Muscle of leg (tissue), 11 donors: ENCODE measurements around the gene ACSS2. TPM values are rescaled to one million over a fixed set of nuclear protein-coding genes. Genes with fewer than 3 reads are reported as not detected.
"Not testable (repeated sequence)": the region's sequence is repeated elsewhere in the genome, so short reads cannot be mapped to it uniquely, and the experiment has no call there.

Experiments used
- DNase-seq: peaks from one replicate; pipeline ENCODE4 v3.0.0; 2013
- H3K27ac ChIP-seq: one replicate; pipeline ENCODE4 v1.5.1; 2013; ENCODE audit warnings: mild to moderate bottlenecking, low read length, control low read depth
- H3K27me3 ChIP-seq: one replicate; pipeline ENCODE4 v1.6.1; 2013; ENCODE audit warnings: low read length; ENCODE audit not compliant: control insufficient read depth, insufficient read depth
- H3K36me3 ChIP-seq: one replicate; pipeline ENCODE4 v1.6.1; 2013; ENCODE audit warnings: low read length; ENCODE audit not compliant: control insufficient read depth, insufficient read depth
- H3K4me1 ChIP-seq: one replicate; pipeline ENCODE4 v1.6.1; 2013; ENCODE audit warnings: low read length; ENCODE audit not compliant: control insufficient read depth, insufficient read depth
- H3K4me3 ChIP-seq: one replicate; pipeline ENCODE4 v1.5.1; 2013; ENCODE audit warnings: low read length, control low read depth
- H3K9me3 ChIP-seq: replicated peaks from 2 replicates; pipeline ENCODE4 v1.6.1; 2013; ENCODE audit warnings: low read depth, low read length; ENCODE audit not compliant: control insufficient read depth
- WGBS: methylation state at CpG from one replicate; pipeline ENCODE4 v1.1.5; 2013; ENCODE audit warnings: missing lambda C conversion rate; ENCODE audit not compliant: insufficient coverage; 5-methylcytosine and 5-hydroxymethylcytosine counted together
- polyA plus RNA-seq, 8 donors: library from polyadenylated mRNA; unstranded; fragments of 120-200 nt; gene quantifications; one replicate each; pipeline versions ENCODE4 v1.2.1 to v1.2.3, GENCODE V29; 2013; ENCODE audit warnings: inconsistent platforms in 1 of 8, low replicate concordance in 1 of 8; ENCODE audit not compliant: insufficient read length in 8 of 8, insufficient read depth in 1 of 8
- total RNA-seq: library from RNA; stranded (reverse); fragments of 120-200 nt; gene quantifications from one replicate; pipeline ENCODE4 v1.2.4, GENCODE V29; 2013

The ACSS2 gene
- total and polyA plus RNA-seq, 9 donors: 39.1 to 61.4 (median 49.1) TPM

DNA sequence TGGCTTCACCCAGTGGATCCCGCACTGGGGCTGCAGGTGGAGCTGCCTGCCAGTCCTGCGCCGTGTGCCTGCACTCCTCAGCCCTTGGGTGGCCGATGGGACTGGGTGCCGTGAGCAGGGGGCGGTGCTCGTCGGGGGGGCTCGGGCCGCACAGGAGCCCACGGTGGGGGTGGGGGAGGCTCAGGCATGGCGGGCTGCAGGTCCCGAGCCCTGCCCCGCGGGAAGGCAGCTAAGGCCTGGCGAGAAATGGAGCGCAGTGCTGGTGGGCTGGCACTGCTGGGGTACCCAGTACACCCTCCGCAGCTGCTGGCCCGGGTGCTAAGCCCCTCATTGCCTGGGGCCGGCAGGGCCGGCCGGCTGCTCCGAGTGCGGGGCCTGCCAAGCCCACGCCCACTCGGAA lies 22.3 kb downstream of the ACSS2 start:
- H3K36me3 ChIP-seq, H3K27ac ChIP-seq, H3K9me3 ChIP-seq, H3K4me3 ChIP-seq, H3K4me1 ChIP-seq, DNase-seq, H3K27me3 ChIP-seq: not testable (repeated sequence)
- 94% methylated on average over 10 of the region's 26 CpGs for WGBS

DNA sequence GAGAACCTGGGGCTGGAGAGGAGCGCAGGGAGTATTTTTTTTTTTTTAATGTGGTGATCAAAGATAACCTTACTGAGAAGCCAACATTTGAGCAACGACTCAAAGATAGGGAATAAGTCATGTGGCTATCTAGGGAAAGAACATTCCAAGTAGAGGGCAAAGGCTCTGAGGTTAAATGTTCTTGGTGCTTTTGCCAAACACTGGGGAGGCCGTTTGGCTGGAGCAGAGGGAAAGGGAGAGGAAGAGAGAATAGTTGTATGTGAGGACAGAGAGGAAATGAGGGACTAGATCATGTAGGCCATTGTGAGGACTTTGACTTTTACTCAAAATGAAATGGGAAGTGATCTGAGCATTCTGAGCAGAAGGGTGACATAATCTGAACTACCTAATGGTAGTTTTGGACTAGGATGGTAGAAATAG lies 27.8 kb downstream of the ACSS2 start:
- H3K4me1 ChIP-seq: peaks cover 8% of the 10 kb centered on the region
- WGBS: 65% methylated on average over 3 of the region's 3 CpGs
- no peaks in the 10 kb centered on the region for H3K9me3 ChIP-seq
- H3K4me3 ChIP-seq: no peak overlapping the region
- no peaks in the 10 kb centered on the region for H3K36me3 ChIP-seq
- peak; percentile 15 for DNase-seq
- H3K27ac ChIP-seq: no peak overlapping the region
- H3K27me3 ChIP-seq: no peaks in the 10 kb centered on the region

DNA sequence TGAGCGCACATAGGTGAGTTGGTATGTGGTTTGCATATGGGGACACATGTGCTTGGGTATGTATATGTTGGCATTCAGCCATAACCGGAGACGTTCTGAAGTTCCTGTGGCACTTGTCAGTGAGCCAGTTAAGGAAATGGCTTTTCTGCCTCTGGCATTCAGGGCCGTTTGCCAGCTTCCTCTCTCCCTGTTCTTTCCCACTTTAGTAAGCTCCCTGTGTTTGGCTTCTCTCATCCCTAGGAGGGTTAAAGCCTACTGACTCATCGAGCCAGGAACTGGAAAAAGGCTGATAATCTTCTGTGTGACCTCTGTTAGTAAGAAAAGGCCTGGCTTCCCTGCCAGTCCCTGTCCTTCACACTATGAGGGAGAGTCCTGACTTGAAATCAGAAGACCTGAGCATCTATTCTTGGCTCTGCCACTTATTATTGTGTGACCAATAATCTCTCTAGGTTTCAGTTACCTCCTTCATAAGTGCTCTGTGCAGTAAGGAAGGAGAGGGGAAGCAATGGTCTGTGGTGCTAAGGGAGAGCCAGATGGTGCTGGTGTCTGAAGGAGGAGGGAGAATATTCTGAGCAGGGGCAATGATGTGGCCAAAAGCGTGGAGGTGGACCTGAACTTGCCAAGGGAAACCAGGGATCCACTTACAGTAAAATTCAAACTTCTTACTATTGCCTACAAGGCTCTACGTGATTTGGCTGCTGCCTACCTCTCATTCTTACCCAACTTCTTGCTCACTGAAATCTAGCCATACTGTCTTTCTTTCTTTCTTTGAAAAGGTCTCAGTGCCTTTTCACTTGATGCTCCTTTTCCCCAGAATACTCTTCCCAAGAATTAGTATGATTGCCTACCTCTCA lies 31.4 kb downstream of the ACSS2 start:
- WGBS: 35% methylated on average over 4 of the region's 7 CpGs

DNA sequence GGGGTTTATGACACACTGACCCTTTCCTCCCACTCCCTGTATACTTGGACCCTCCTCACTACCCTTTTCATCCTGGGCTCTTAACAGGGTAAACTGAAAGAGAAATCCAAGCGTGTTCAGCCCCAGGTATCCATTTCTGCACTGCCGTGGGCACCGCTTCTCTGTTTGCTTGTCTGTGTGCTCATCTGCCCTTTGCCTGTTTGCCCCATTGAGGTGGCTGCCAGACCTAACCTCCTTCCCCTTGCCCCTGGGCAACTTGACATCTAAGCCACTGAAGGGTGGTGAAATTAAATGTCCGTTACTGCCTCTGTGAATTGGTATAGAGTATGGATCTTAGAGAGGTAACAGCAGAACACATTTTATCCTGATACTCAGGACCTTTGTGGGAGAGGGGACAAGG lies 38.7 kb downstream of the ACSS2 start:
- H3K27ac ChIP-seq: no peak overlapping the region
- H3K4me3 ChIP-seq: no peak overlapping the region
- H3K36me3 ChIP-seq: peaks cover 21% of the 10 kb centered on the region
- WGBS: 100% methylated on average over 3 of the region's 4 CpGs
- H3K9me3 ChIP-seq: no peaks in the 10 kb centered on the region
- DNase-seq: no peak
- no peaks in the 10 kb centered on the region for H3K27me3 ChIP-seq
- H3K4me1 ChIP-seq: no peaks in the 10 kb centered on the region

More for the DNA sequence above, 31.4 kb downstream of the ACSS2 start:
- H3K4me1 ChIP-seq: peaks cover 8% of the 10 kb centered on the region
- peak overlapping the region; percentile 63 for H3K27ac ChIP-seq
- peak; percentile 60 for DNase-seq
- no peaks in the 10 kb centered on the region for H3K9me3 ChIP-seq
- no peaks in the 10 kb centered on the region for H3K27me3 ChIP-seq
- H3K36me3 ChIP-seq: no peaks in the 10 kb centered on the region
- H3K4me3 ChIP-seq: no peak overlapping the region

GRCh38 chr20:34915749-34916455 lies 39.5 kb downstream of the ACSS2 start:
- H3K27me3 ChIP-seq: no peaks in the 10 kb centered on the region
- no peak overlapping the region for H3K27ac ChIP-seq
- DNase-seq: no peak
- H3K4me1 ChIP-seq: no peaks in the 10 kb centered on the region
- H3K4me3 ChIP-seq: no peak overlapping the region
- peaks cover 28% of the 10 kb centered on the region for H3K36me3 ChIP-seq
- WGBS: no CpG with 5 or more reads among the region's 4 CpGs
- no peaks in the 10 kb centered on the region for H3K9me3 ChIP-seq

GRCh38 chr20:34916774-34917354 lies 40.5 kb downstream of the ACSS2 start:
- Histone ChIP-seq H3K4me3 (no peak overlapping the region), H3K27me3 (no peaks in the 10 kb centered on the region), H3K36me3 (peaks cover 38% of the 10 kb centered on the region), H3K27ac (no peak overlapping the region), H3K9me3 (no peaks in the 10 kb centered on the region), H3K4me1 (no peaks in the 10 kb centered on the region)
- whole genome bisulfite sequencing: 40% methylated on average over 2 of the region's 2 CpGs
- DNase-seq: no peak

GRCh38 chr20:34920055-34920454 lies 43.6 kb downstream of the ACSS2 start:
- Histone ChIP-seq H3K36me3 (peaks cover 37% of the 10 kb centered on the region), H3K4me1 (no peaks in the 10 kb centered on the region), H3K27ac (no peak overlapping the region), H3K9me3 (peaks cover 4% of the 10 kb centered on the region), H3K27me3 (no peaks in the 10 kb centered on the region), H3K4me3 (no peak overlapping the region)
- DNase-seq: no peak

DNA sequence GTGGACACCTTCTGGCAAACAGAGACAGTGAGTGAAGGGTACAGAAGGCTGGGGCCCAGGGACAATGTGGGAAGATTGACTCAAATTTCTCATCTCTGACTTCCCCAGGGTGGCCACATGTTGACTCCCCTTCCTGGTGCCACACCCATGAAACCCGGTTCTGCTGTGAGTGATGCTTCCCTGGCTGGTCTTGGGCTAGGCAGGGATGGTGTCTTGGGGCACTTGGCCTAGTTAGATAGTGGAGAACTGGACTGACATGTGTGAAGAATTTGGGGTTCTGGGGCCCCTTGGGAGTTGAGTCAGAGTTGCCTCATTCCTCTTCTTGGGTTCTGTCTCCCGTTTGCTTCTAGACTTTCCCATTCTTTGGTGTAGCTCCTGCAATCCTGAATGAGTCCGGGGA lies 45.0 kb downstream of the ACSS2 start:
- no peaks in the 10 kb centered on the region for H3K27me3 ChIP-seq
- H3K4me1 ChIP-seq: no peaks in the 10 kb centered on the region
- H3K27ac ChIP-seq: no peak overlapping the region
- H3K9me3 ChIP-seq: peaks cover 4% of the 10 kb centered on the region
- no peak for DNase-seq
- H3K4me3 ChIP-seq: no peak overlapping the region
- WGBS: 80% methylated on average over 1 of the region's 3 CpGs
- H3K36me3 ChIP-seq: peaks cover 48% of the 10 kb centered on the region

GRCh38 chr20:34922654-34923381 lies 46.4 kb downstream of the ACSS2 start:
- Histone ChIP-seq H3K4me1 (no peaks in the 10 kb centered on the region), H3K36me3 (peaks cover 62% of the 10 kb centered on the region), H3K4me3 (no peak overlapping the region), H3K27me3 (no peaks in the 10 kb centered on the region), H3K9me3 (peaks cover 4% of the 10 kb centered on the region), H3K27ac (no peak overlapping the region)
- DNase-seq: no peak
- no CpG with 5 or more reads among the region's 5 CpGs for WGBS

DNA sequence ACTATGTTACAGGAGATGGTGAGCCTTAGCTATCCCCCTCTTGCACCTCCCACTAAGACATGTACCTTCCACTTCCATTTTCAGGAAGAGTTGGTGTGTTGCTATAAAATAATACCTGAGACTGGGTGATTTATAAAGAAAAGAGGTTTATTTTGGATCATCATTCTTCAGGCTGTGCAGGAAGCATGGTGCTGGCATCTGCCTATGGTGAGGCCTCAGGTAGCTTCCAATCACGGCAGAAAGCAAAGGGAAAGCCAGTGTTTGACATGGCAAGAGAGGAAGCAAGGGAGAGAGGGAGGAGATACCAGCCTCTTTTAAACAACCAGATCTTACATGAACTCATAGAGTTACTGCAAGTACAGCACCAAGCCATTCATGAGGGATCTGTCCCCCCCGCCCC lies 47.0 kb downstream of the ACSS2 start:
- Histone ChIP-seq H3K4me3 (no peak overlapping the region), H3K27ac (no peak overlapping the region), H3K4me1 (no peaks in the 10 kb centered on the region), H3K27me3 (no peaks in the 10 kb centered on the region), H3K9me3 (peaks cover 4% of the 10 kb centered on the region), H3K36me3 (peaks cover 67% of the 10 kb centered on the region)
- no CpG with 5 or more reads among the region's 2 CpGs for WGBS
- DNase-seq: no peak
